GM12878 (cell line): Measurements from ENCODE around the gene NEXMIF. TPM values are rescaled to one million over a fixed set of nuclear protein-coding genes. Genes with fewer than 3 reads are reported as not detected.

ENCODE experiments used
- ATAC-seq: fragments of 200-7000 bp; cut with Tn5 transposase; 3 replicates; pipeline ENCODE4 v1.9.1; 2020; ENCODE audit warnings: mild to moderate bottlenecking, moderate library complexity
- BruUV-seq: library from RNA; stranded (reverse); fragments of 400-500 nt; replicated peaks from 2 replicates; lab custom pipeline; 2021; lab: Mats Ljungman, UMichigan
- CTCF ChIA-PET: fragments of 300-600 bp; sonication (Branson Sonifier 250); formaldehyde crosslinking; extraction: SDS; loops from one replicate; lab custom pipeline; 2021; ENCODE audit warnings: inconsistent platforms; lab: Yijun Ruan, JAX
- POLR2A ChIA-PET: fragments of 350-600 bp; formaldehyde crosslinking; extraction: SDS; loops from one replicate; lab custom pipeline; 2021; ENCODE audit warnings: inconsistent platforms; lab: Charles Lee
- RAD21 ChIA-PET: fragments of 300-600 bp; sonication (Branson Sonifier 250); formaldehyde crosslinking; loops from one replicate; lab custom pipeline; 2023; ENCODE audit warnings: antibody characterized with exemption; ENCODE audit not compliant: unreplicated experiment; lab: Charles Lee
- SMC1A ChIA-PET: fragments of 300-600 bp; sonication (Branson Sonifier 250); formaldehyde crosslinking; loops from one replicate; lab custom pipeline; 2023; ENCODE audit not compliant: unreplicated experiment, uncharacterized antibody; lab: Charles Lee
- DNase-seq: peaks from one replicate; pipeline ENCODE4 v3.0.0-alpha.2; 2011; ENCODE audit warnings: low read depth, low spot score
- FAIRE-seq: peaks from 3 replicates; lab custom pipeline; 2011; peaks lifted over from hg19 to GRCh38; lab: Jason Lieb, UNC
- H2AFZ ChIP-seq: 2 replicates; pipeline ENCODE4 v1.6.0; 2011; ENCODE audit warnings: low read depth, low read length, control low read depth; ENCODE audit not compliant: control insufficient read depth
- H3K27ac ChIP-seq: 2 replicates; pipeline ENCODE4 v1.5.1; 2011; ENCODE audit warnings: control low read depth; ENCODE audit not compliant: control insufficient read depth, insufficient read depth
- H3K27me3 ChIP-seq, 2 experiments: replicated peaks in 1 of 2; 2 replicates each; pipeline versions ENCODE4 v1.6.0 to v1.6.1; 2011; ENCODE audit warnings: low read length in 1 of 2; ENCODE audit not compliant: control insufficient read depth in 2 of 2, insufficient read depth in 2 of 2
- H3K36me3 ChIP-seq, 2 experiments: 2 replicates each; pipeline ENCODE4 v1.5.1; 2011; ENCODE audit warnings: low read length in 1 of 2; ENCODE audit not compliant: control insufficient read depth in 2 of 2, insufficient read depth in 2 of 2
- H3K4me1 ChIP-seq: 2 replicates; pipeline ENCODE4 v1.6.1; 2011; ENCODE audit warnings: mild to moderate bottlenecking, low read length, moderate library complexity, mixed read lengths; ENCODE audit not compliant: control insufficient read depth, insufficient read depth
- H3K4me2 ChIP-seq: 2 replicates; pipeline ENCODE4 v1.6.0; 2011; ENCODE audit warnings: control low read depth; ENCODE audit not compliant: control insufficient read depth, insufficient read depth
- H3K4me3 ChIP-seq: fragments of 200-600 bp; sonication (generic); 2 replicates; pipeline ENCODE4 v1.5.1; 2016
- H3K79me2 ChIP-seq: 2 replicates; pipeline ENCODE4 v1.6.0; 2011; ENCODE audit warnings: low read length; ENCODE audit not compliant: control insufficient read depth, insufficient read depth
- H3K9ac ChIP-seq: 2 replicates; pipeline ENCODE4 v1.8.0; 2011; ENCODE audit warnings: low read length, control low read depth, mixed read lengths; ENCODE audit not compliant: control insufficient read depth, insufficient read depth
- H3K9me3 ChIP-seq: replicated peaks from 3 replicates; pipeline ENCODE4 v1.5.1; 2011; ENCODE audit warnings: mild to moderate bottlenecking, low read length; ENCODE audit not compliant: control insufficient read depth, insufficient read depth
- H4K20me1 ChIP-seq: 2 replicates; pipeline ENCODE4 v1.6.0; 2011; ENCODE audit not compliant: control insufficient read depth, insufficient read depth
- BCL3 ChIP-seq: IDR thresholded peaks from 2 replicates; pipeline ENCODE4 v1.6.1; 2011; ENCODE audit warnings: borderline replicate concordance, low read depth, mild to moderate bottlenecking, moderate library complexity, low read length; ENCODE audit not compliant: insufficient read depth, poor library complexity, severe bottlenecking
- CEBPB ChIP-seq, 2 experiments: fragments of 150-350 bp in 1 of 2; IDR thresholded peaks; 2 replicates each; pipeline ENCODE4 v1.6.1; 2012 to 2014; ENCODE audit warnings: low read depth in 2 of 2, low read length in 2 of 2, borderline replicate concordance in 1 of 2, inconsistent platforms in 1 of 2
- CUX1 ChIP-seq: IDR thresholded peaks from 2 replicates; pipeline ENCODE4 v1.6.1; 2012; ENCODE audit warnings: improper control_type of control experiment, low read depth, low read length; ENCODE audit not compliant: insufficient replicate concordance
- E4F1 ChIP-seq: fragments of 450-650 bp; IDR thresholded peaks from 2 replicates; pipeline ENCODE4 v1.6.1; 2018; ENCODE audit warnings: borderline replicate concordance, mild to moderate bottlenecking; ENCODE audit not compliant: partially characterized antibody
- ESRRA ChIP-seq: IDR thresholded peaks from 2 replicates; pipeline ENCODE4 v1.6.1; 2012; ENCODE audit warnings: mild to moderate bottlenecking, low read length, improper control_type of control experiment
- NBN ChIP-seq: fragments of 450-650 bp; IDR thresholded peaks from 2 replicates; pipeline ENCODE4 v1.6.1; 2016
- PAX5 ChIP-seq: IDR thresholded peaks from 2 replicates; pipeline ENCODE4 v1.6.1; 2011; ENCODE audit warnings: low read depth, low read length, borderline replicate concordance
- POLR2AphosphoS2 ChIP-seq: IDR thresholded peaks from 2 replicates; pipeline ENCODE4 v1.6.1; 2011; ENCODE audit warnings: low read depth, mild to moderate bottlenecking, low read length, improper control_type of control experiment, moderate library complexity
- RFX5 ChIP-seq: IDR thresholded peaks from 2 replicates; pipeline ENCODE4 v1.6.1; 2011; ENCODE audit warnings: low read depth, low read length, improper control_type of control experiment
- ZBTB40 ChIP-seq: fragments of 450-650 bp; IDR thresholded peaks from 2 replicates; pipeline ENCODE4 v1.6.1; 2016; ENCODE audit warnings: mild to moderate bottlenecking, moderate library complexity, borderline replicate concordance
- ZNF217 ChIP-seq: fragments of 450-650 bp; IDR thresholded peaks from 2 replicates; pipeline ENCODE4 v1.6.1; 2017; ENCODE audit warnings: antibody characterized with exemption, mild to moderate bottlenecking
- in situ Hi-C: fragments of 300-500 bp; cut with MboI; formaldehyde crosslinking; loops from 9 replicates; pipeline ENCODE4 v1.14.3; 2018; ENCODE audit warnings: mixed read lengths
- intact Hi-C: fragments of 100-400 bp; cut with micrococcal nuclease; formaldehyde crosslinking; loops from one replicate; pipeline ENCODE4 v1.14.2; 2022; ENCODE audit not compliant: unreplicated experiment
- polyA plus RNA-seq, 11 experiments: library from polyadenylated mRNA; depleted of rRNA in 4 of 11; unstranded in 6 of 11; stranded (reverse) in 5 of 11; fragments of >200 nt; fragmentation: Nextera tagmentation in 4 of 11; fragmentation: Illumina TruSeq in 1 of 11; extraction: Ambion mirVana in 4 of 11; extraction: Trizol in 1 of 11; gene quantifications; 1 replicate in 1 of 11; 2 replicates in 10 of 11; pipeline versions ENCODE4 v1.2.1 to v1.2.3, GENCODE V29; 2011 to 2016; ENCODE audit warnings: inconsistent platforms in 2 of 11, missing spikeins in 2 of 11, low read depth in 1 of 11
- total RNA-seq, 4 experiments: library from RNA; depleted of rRNA in 3 of 4; stranded (reverse); fragments of >200 nt in 3 of 4; fragmentation: Illumina TruSeq in 1 of 4; extraction: Trizol in 1 of 4; gene quantifications; 2 replicates each; pipeline versions ENCODE4 v1.2.1 to v1.2.3, GENCODE V29; 2013 to 2021

Gene NEXMIF
- total and polyA plus RNA-seq, 10 of the 15 experiments (the other 5 are each of a cell fraction or from before 2014, with no cell fraction given): 0.75 to 10.4 (median 4.3) TPM

- Histone ChIP-seq H2AFZ (no peak overlapping the region), H3K27ac (no peak overlapping the region), H3K9me3 (no peaks in the 10 kb centered on the region), H3K4me2 (no peak overlapping the region), H3K27me3 (no peaks in the 10 kb centered on the region), H3K9ac (no peak overlapping the region), H3K36me3 (no peaks in the 10 kb centered on the region), H3K4me3 (no peak overlapping the region), H3K79me2 (no peaks in the 10 kb centered on the region), H3K4me1 (no peaks in the 10 kb centered on the region), H4K20me1 (no peaks in the 10 kb centered on the region)
- DNase-seq (no peak), ATAC-seq (no peak), FAIRE-seq (no peak)
- POLR2A ChIA-PET: no interaction called here
- intact Hi-C loops: no loop called here
- RAD21 ChIA-PET: no interaction called here
- CTCF ChIA-PET: interaction anchor here (1.3 kb wide), 1 partner anchor 11 kb away, joined by 3 read pairs; no protein-coding TSS in a partner anchor
- SMC1A ChIA-PET: interaction anchor here (1.1 kb wide), 1 partner anchor 13 kb away, joined by 4 read pairs; no protein-coding TSS in a partner anchor
- in situ Hi-C loops: no loop called here
- no TSS peak for BruUV-seq
- no peak for TF ChIP-seq NBN
- TF ChIP-seq PAX5: no peak
- no peak for TF ChIP-seq BCL3
- no peak for TF ChIP-seq RFX5
- no peak for TF ChIP-seq E4F1
- no peak for TF ChIP-seq POLR2AphosphoS2
- no peak for TF ChIP-seq ZNF217
- no peak for TF ChIP-seq CEBPB (IDR thresholded peaks at IDR 0.05; ENCODE audit: borderline replicate concordance in 1 of 2, low read depth in 2 of 2, low read length in 2 of 2)
- TF ChIP-seq ESRRA: no peak
- TF ChIP-seq CUX1: no peak
- no peak for TF ChIP-seq ZBTB40
These were observed 110.6 kb downstream of the NEXMIF start for GRCh38 chrX:74814681-74815080.
